LNCaP clone FGC (cell line): ENCODE results near the gene TKTL1.
"Not testable (repeated sequence)": the region's sequence is repeated elsewhere in the genome, so short reads cannot be mapped to it uniquely, and the experiment has no call there.

Experiments
- DNase-seq: peaks from one replicate; pipeline ENCODE4 v3.0.0-alpha.2; 2011; ENCODE audit warnings: low read depth
- H3K4me3 ChIP-seq: 2 replicates; pipeline ENCODE4 v1.5.1; 2011; ENCODE audit warnings: mild to moderate bottlenecking, low read depth, low read length, control low read depth
- TF ChIP-seq, protein P1 (sequence below): IDR thresholded peaks from 2 replicates; pipeline ENCODE4 v1.5.1; 2012; ENCODE audit warnings: mild to moderate bottlenecking; ENCODE audit not compliant: control insufficient read depth, insufficient read depth; ENCODE audit errors: extremely low read depth

TKTL1 gene

DNA sequence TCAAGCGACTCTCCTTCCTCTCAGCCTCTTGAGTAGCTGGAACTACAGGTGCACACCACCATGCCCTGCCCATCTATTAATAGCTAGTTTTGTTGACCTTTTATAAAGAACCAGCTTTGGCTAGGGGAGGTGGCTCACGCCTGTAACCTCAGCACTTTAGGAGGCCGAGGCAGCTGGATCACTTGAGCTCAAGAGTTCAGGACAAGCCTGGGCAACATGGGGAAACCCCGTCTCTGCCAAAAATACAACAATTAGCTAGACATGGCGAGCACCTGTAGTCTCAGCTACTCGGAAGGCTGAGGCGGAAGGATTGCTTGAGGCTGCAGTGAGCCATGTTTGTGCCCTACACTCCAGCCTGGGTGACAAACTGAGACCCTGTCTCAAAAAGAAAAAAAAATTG is 2.7 kb downstream of the TKTL1 start:
- H3K4me3 ChIP-seq, result no peak overlapping the region
- no peak for DNase-seq
- TF ChIP-seq, protein P1, sequence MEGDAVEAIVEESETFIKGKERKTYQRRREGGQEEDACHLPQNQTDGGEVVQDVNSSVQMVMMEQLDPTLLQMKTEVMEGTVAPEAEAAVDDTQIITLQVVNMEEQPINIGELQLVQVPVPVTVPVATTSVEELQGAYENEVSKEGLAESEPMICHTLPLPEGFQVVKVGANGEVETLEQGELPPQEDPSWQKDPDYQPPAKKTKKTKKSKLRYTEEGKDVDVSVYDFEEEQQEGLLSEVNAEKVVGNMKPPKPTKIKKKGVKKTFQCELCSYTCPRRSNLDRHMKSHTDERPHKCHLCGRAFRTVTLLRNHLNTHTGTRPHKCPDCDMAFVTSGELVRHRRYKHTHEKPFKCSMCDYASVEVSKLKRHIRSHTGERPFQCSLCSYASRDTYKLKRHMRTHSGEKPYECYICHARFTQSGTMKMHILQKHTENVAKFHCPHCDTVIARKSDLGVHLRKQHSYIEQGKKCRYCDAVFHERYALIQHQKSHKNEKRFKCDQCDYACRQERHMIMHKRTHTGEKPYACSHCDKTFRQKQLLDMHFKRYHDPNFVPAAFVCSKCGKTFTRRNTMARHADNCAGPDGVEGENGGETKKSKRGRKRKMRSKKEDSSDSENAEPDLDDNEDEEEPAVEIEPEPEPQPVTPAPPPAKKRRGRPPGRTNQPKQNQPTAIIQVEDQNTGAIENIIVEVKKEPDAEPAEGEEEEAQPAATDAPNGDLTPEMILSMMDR, result no peak

DNA sequence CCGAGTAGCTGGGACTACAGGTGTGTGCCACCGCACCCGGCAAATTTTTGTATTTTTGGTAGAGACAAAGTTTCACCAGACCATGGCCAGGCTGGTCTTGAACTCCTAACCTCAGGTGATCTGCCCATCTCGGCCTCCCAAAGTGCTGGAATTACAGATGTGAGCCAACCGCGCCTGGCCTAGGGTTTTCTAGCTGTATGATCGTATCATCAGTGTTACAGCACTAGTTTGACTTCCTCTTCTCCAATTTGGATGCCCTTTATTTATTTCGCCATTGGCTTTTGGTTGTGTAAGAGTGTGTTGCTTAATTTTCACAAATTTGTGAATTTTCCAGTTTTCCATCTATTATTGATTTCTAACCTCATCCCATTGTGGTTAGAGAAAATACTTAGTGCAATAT is 5.2 kb downstream of the TKTL1 start:
- no peak overlapping the region for H3K4me3 ChIP-seq
- DNase-seq, result no peak
- TF ChIP-seq, protein P1, result no peak

DNA sequence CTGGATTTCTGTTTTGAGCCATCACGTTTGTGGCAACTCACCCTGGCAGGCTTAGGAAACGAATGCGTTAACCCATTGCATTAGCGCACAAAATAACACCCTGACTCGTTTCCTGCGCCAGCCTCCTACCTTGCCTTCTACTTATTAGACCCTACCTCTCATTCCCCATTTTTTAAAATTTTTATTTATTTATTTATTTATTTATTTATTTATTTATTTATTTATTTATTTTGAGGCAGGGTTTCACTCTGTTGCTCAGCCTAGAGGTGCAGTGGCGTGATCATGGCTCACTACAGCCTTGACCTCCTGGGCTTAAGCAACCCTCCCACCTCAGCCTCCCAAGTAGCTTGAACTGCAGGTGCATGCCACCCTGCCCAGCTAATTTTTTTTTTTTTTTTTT is 7.4 kb downstream of the TKTL1 start:
- not testable (repeated sequence) for H3K4me3 ChIP-seq, DNase-seq

DNA sequence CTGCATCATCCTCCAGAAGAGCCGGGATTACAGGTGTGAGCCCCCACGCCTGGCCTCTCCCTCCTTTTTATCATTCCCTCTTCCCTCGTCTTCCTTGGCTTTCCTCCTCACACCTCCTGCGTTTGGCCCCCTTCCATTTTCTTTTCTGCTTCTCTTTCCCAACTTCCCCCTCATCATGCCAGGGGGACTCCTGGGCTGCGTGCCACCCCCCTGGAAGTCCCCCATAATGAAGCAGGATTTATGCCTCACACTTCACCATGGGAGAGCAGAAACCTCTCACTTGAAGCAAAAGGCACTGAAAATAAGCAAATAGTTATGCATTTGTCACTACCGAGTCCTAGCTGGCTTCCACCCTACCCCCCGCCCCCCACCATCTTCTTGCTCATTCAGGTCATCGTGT is 7.9 kb downstream of the TKTL1 start:
- TF ChIP-seq, protein P1, result no peak
- no peak overlapping the region for H3K4me3 ChIP-seq
- no peak for DNase-seq

DNA sequence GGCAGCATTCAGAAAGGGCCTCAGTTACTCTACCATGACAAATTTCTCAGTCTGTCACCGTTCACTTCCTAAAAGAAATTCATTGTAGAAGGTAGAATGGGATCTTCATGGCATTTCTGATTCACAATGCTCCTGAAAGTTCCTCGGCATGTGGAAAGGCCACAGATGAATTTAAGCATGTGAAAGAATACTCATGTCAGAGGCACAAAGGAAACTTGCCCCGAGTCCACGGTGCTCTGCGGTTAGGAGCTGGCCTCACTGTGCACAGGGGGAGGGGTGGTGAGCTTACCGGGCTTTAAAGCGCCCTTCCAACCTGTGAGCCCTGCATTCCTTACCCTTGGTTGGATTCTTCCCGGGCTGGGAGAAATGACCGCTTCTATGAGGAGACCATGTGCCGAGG is 9.3 kb downstream of the TKTL1 start:
- H3K4me3 ChIP-seq, result no peak overlapping the region
- DNase-seq, result no peak
- TF ChIP-seq, protein P1, result no peak

DNA sequence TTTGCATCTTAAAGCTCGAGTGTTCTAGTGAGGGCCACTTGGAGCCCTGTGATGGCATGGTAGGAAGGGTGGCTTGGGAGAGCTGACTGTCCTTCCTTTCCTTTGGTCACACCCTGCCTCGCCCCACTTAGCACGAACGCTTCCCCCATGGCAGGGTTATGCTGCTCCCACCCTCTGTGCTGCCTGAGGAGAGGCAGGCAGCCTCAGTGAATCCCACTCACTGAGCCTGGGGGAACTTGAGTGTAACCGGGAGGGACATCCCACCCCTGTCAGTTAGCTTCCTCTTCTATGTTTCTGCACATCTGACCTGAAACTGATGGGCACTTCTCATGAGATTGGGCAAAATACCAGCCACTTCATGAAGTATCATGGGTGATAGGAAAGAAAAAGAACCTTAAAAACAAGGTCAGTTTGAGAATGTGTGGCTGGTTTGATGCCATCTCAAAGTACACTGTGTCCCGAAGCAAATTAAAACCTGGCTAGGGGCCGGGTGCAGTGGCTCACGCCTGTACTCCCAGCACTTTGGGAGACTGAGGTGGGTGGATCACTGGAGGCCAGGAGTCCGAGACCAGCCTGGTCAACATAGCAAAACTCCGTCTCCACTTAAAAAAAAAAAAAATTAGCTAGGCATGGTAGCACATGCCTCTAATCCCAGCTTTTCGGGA is 10.1 kb downstream of the TKTL1 start:
- DNase-seq, result peak; percentile 14
- TF ChIP-seq, protein P1, result no peak
- no peak overlapping the region for H3K4me3 ChIP-seq

DNA sequence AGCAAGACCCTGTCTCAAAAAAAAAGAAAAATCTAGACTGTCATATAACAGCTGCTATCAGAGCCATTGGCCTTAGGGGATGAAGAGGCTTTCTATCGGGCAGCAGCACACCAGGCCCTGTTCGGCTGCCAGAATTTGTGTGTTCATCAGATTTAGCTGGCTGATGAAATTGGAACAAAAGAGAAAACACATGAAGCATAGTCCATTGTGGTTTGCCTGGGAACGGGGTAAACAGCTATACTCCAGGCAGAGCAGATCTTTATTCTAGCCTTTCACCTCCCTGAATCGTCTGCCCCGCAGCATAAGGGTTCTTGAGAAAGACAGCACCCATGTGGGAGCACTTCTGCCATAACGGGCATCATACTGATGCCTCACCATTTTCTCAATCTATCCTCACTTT is 11.6 kb downstream of the TKTL1 start:
- TF ChIP-seq, protein P1, result no peak
- DNase-seq, result no peak

More for the DNA sequence above, 11.6 kb downstream of the TKTL1 start:
- H3K4me3 ChIP-seq, result no peak overlapping the region
